Astrocyte (in vitro differentiated cells and primary cell): ENCODE measurements around the gene TRAF1. TPM values are rescaled to one million over a fixed set of nuclear protein-coding genes. Genes with fewer than 3 reads are reported as not detected.

Experiments used
- DNase-seq: peaks from one replicate; pipeline ENCODE4 v3.0.0-alpha.2; 2010; ENCODE audit warnings: low read depth
- FAIRE-seq: peaks from 2 replicates; lab custom pipeline; 2011; peaks lifted over from hg19 to GRCh38; lab: Jason Lieb, UNC
- H2AFZ ChIP-seq: 2 replicates; pipeline ENCODE4 v1.6.0; 2012; ENCODE audit warnings: low read depth, low read length, inconsistent platforms
- H3K27ac ChIP-seq: 2 replicates; pipeline ENCODE4 v1.5.1; 2011; ENCODE audit warnings: low read depth, low read length, inconsistent platforms
- H3K27me3 ChIP-seq: 2 replicates; pipeline ENCODE4 v1.6.0; 2011; ENCODE audit warnings: low read length, inconsistent platforms; ENCODE audit not compliant: insufficient read depth
- H3K36me3 ChIP-seq: 2 replicates; pipeline ENCODE4 v1.5.1; 2011; ENCODE audit warnings: low read length, inconsistent platforms; ENCODE audit not compliant: insufficient read depth
- H3K4me1 ChIP-seq: 2 replicates; pipeline ENCODE4 v1.5.1; 2011; ENCODE audit warnings: low read length, inconsistent platforms; ENCODE audit not compliant: insufficient read depth
- H3K4me2 ChIP-seq: 2 replicates; pipeline ENCODE4 v1.6.0; 2012; ENCODE audit warnings: low read length, inconsistent platforms
- H3K4me3 ChIP-seq: 2 replicates; pipeline ENCODE4 v1.5.1; 2011; ENCODE audit warnings: low read depth, mild to moderate bottlenecking, low read length, inconsistent platforms; ENCODE audit not compliant: insufficient read depth
- H3K79me2 ChIP-seq: 2 replicates; pipeline ENCODE4 v1.6.0; 2012; ENCODE audit warnings: mild to moderate bottlenecking, low read length, inconsistent platforms; ENCODE audit not compliant: insufficient read depth
- H3K9ac ChIP-seq: 2 replicates; pipeline ENCODE4 v1.6.0; 2012; ENCODE audit warnings: mild to moderate bottlenecking, low read length, inconsistent platforms
- H3K9me3 ChIP-seq: 2 replicates; pipeline ENCODE4 v1.5.1; 2012; ENCODE audit warnings: low read depth, mild to moderate bottlenecking, low read length, inconsistent platforms; ENCODE audit not compliant: insufficient read depth
- H4K20me1 ChIP-seq: 2 replicates; pipeline ENCODE4 v1.6.0; 2012; ENCODE audit warnings: low read length, inconsistent platforms; ENCODE audit not compliant: insufficient read depth
- H3K27ac Mint-ChIP-seq: one replicate; pipeline ENCODE4 v1.8.0; 2021; ENCODE audit warnings: mild to moderate bottlenecking, mixed read lengths; ENCODE audit not compliant: unreplicated experiment
- H3K27me3 Mint-ChIP-seq: one replicate; pipeline ENCODE4 v1.8.0; 2021; ENCODE audit warnings: low read depth, mixed read lengths; ENCODE audit not compliant: unreplicated experiment
- H3K36me3 Mint-ChIP-seq: one replicate; pipeline ENCODE4 v1.8.0; 2021; ENCODE audit warnings: low read depth, mixed read lengths; ENCODE audit not compliant: unreplicated experiment
- H3K4me1 Mint-ChIP-seq: one replicate; pipeline ENCODE4 v1.8.0; 2021; ENCODE audit warnings: low read depth, mixed read lengths; ENCODE audit not compliant: unreplicated experiment
- H3K4me3 Mint-ChIP-seq: one replicate; pipeline ENCODE4 v1.8.0; 2021; ENCODE audit warnings: mild to moderate bottlenecking, moderate library complexity, mixed read lengths; ENCODE audit not compliant: unreplicated experiment
- H3K9me3 Mint-ChIP-seq: one replicate; pipeline ENCODE4 v1.8.0; 2021; ENCODE audit warnings: mild to moderate bottlenecking, mixed read lengths; ENCODE audit not compliant: unreplicated experiment
- EZH2 ChIP-seq: IDR thresholded peaks from 2 replicates; pipeline ENCODE4 v1.6.1; 2012; ENCODE audit warnings: mild to moderate bottlenecking, low read length, inconsistent platforms; ENCODE audit not compliant: insufficient read depth
- total RNA-seq: library from RNA; stranded (reverse); gene quantifications from 2 replicates; pipeline ENCODE4 v1.2.1, GENCODE V29; 2021
- TF ChIP-seq, protein P1 (sequence below): IDR thresholded peaks from 2 replicates; pipeline ENCODE4 v1.5.1; 2011; ENCODE audit warnings: low read depth, mild to moderate bottlenecking, inconsistent platforms, low read length, moderate library complexity; ENCODE audit not compliant: insufficient read depth

The TRAF1 gene
- total RNA-seq, 1 donor from 2014 or later: 4.2 TPM

DNA sequence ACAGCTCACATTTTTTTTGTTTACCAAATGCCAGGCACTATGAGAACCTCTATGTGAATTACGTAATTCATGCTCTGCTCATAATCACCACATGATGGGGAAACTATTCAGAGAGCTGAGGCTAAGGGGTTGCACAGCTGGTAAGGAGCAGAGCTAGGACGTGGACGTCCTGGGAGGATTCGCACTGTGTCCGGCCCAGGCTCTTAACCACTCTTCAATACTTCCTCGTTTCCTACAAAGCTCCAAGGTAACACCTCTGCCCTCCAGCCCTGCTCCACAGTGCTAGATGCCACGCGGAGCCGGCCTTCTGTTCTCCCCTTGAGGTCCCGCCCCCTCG, 58.3 kb downstream of the TRAF1 start:
- Histone ChIP-seq H3K9ac (peak overlapping the region; percentile 32), H3K4me2 (peak overlapping the region; percentile 67), H3K27me3 (no peaks in the 10 kb centered on the region), H3K4me3 (no peak overlapping the region), H3K4me1 (no peaks in the 10 kb centered on the region), H3K36me3 (peaks cover 5% of the 10 kb centered on the region), H4K20me1 (no peaks in the 10 kb centered on the region), H3K9me3 (no peaks in the 10 kb centered on the region), H3K27ac (no peak overlapping the region), H2AFZ (peak overlapping the region; percentile 30), H3K79me2 (no peaks in the 10 kb centered on the region)
- FAIRE-seq: no peak
- Mint-ChIP-seq H3K4me1 (peaks cover 4% of the 10 kb centered on the region), H3K27ac (peak overlapping the region; percentile 10), H3K4me3 (peak overlapping the region; percentile 1), H3K9me3 (no peaks in the 10 kb centered on the region), H3K36me3 (peaks cover 3% of the 10 kb centered on the region), H3K27me3 (no peaks in the 10 kb centered on the region)
- no peak for TF ChIP-seq EZH2
- TF ChIP-seq, protein P1, sequence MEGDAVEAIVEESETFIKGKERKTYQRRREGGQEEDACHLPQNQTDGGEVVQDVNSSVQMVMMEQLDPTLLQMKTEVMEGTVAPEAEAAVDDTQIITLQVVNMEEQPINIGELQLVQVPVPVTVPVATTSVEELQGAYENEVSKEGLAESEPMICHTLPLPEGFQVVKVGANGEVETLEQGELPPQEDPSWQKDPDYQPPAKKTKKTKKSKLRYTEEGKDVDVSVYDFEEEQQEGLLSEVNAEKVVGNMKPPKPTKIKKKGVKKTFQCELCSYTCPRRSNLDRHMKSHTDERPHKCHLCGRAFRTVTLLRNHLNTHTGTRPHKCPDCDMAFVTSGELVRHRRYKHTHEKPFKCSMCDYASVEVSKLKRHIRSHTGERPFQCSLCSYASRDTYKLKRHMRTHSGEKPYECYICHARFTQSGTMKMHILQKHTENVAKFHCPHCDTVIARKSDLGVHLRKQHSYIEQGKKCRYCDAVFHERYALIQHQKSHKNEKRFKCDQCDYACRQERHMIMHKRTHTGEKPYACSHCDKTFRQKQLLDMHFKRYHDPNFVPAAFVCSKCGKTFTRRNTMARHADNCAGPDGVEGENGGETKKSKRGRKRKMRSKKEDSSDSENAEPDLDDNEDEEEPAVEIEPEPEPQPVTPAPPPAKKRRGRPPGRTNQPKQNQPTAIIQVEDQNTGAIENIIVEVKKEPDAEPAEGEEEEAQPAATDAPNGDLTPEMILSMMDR: no peak
- DNase-seq: peak; percentile 37

- no peaks in the 10 kb centered on the region for H3K27me3 ChIP-seq
- peak overlapping the region; percentile 10 for H3K27ac Mint-ChIP-seq
- H3K4me2 ChIP-seq: peak overlapping the region; percentile 67
- H3K36me3 Mint-ChIP-seq: peaks cover 5% of the 10 kb centered on the region
- H4K20me1 ChIP-seq: no peaks in the 10 kb centered on the region
- H3K9ac ChIP-seq: peak overlapping the region; percentile 32
- H3K79me2 ChIP-seq: no peaks in the 10 kb centered on the region
- H3K36me3 ChIP-seq: peaks cover 1% of the 10 kb centered on the region
- H3K9me3 Mint-ChIP-seq: no peaks in the 10 kb centered on the region
- H3K4me3 ChIP-seq: no peak overlapping the region
- H3K4me1 Mint-ChIP-seq: peaks cover 2% of the 10 kb centered on the region
- no peaks in the 10 kb centered on the region for H3K9me3 ChIP-seq
- H3K27me3 Mint-ChIP-seq: no peaks in the 10 kb centered on the region
- H3K4me3 Mint-ChIP-seq: peak overlapping the region; percentile 1
- H2AFZ ChIP-seq: peak overlapping the region; percentile 30
- H3K27ac ChIP-seq: no peak overlapping the region
- no peak for TF ChIP-seq EZH2
- TF ChIP-seq, protein P1: no peak
- no peaks in the 10 kb centered on the region for H3K4me1 ChIP-seq
- FAIRE-seq (no peak), DNase-seq (no peak)
These were observed 58.8 kb downstream of the TRAF1 start for GRCh38 chr9:120867676-120868338.

GRCh38 chr9:120866651-120867050, 59.9 kb downstream of the TRAF1 start:
- Histone ChIP-seq H3K4me1 (no peaks in the 10 kb centered on the region), H3K9me3 (no peaks in the 10 kb centered on the region), H3K36me3 (peaks cover 6% of the 10 kb centered on the region), H3K4me3 (no peak overlapping the region), H3K27ac (no peak overlapping the region), H3K27me3 (no peaks in the 10 kb centered on the region), H2AFZ (no peak overlapping the region), H3K79me2 (no peaks in the 10 kb centered on the region), H3K4me2 (no peak overlapping the region), H4K20me1 (no peaks in the 10 kb centered on the region), H3K9ac (no peak overlapping the region)
- TF ChIP-seq, protein P1: no peak
- TF ChIP-seq EZH2: no peak
- H3K27ac Mint-ChIP-seq: no peak overlapping the region
- no peak overlapping the region for H3K4me3 Mint-ChIP-seq
- H3K27me3 Mint-ChIP-seq: no peaks in the 10 kb centered on the region
- peaks cover 5% of the 10 kb centered on the region for H3K36me3 Mint-ChIP-seq
- H3K9me3 Mint-ChIP-seq: no peaks in the 10 kb centered on the region
- peaks cover 2% of the 10 kb centered on the region for H3K4me1 Mint-ChIP-seq
- DNase-seq: no peak
- no peak for FAIRE-seq
